Breast epithelium (tissue), 4 donors: ENCODE measurements around the gene RHOJ. TPM values are rescaled to one million over a fixed set of nuclear protein-coding genes. Genes with fewer than 3 reads are reported as not detected.
A peak's percentile ranks its signal among the peaks of the same experiment; 100 is the strongest.

Experiments
- DNase-seq, 2 donors: peaks; one replicate each; pipeline ENCODE4 v3.0.0-alpha.2; 2019; ENCODE audit warnings: low spot score in 2 of 2
- H3K27ac ChIP-seq, 2 donors: fragments of 200-600 bp; sonication (generic) in 1 of 2; one replicate each; pipeline ENCODE4 v1.5.1; 2016 to 2019; ENCODE audit warnings: mild to moderate bottlenecking in 1 of 2
- H3K27me3 ChIP-seq, 2 donors: fragments of 200-600 bp; sonication (generic) in 1 of 2; one replicate each; pipeline versions ENCODE4 v1.5.1 to v1.6.0; 2017 to 2019; ENCODE audit warnings: control low read depth in 1 of 2, mild to moderate bottlenecking in 1 of 2
- H3K36me3 ChIP-seq: fragments of 200-600 bp; one replicate; pipeline ENCODE4 v1.5.1; 2019
- H3K4me1 ChIP-seq, 2 donors: fragments of 200-600 bp; sonication (generic); one replicate each; pipeline ENCODE4 v1.5.1; 2016 to 2019; ENCODE audit warnings: control low read depth in 1 of 2
- H3K4me3 ChIP-seq, 3 donors: fragments of 200-600 bp; sonication (generic); 1 replicate in 2 of 3; 2 replicates in 1 of 3; pipeline ENCODE4 v1.5.1; 2016 to 2019; ENCODE audit warnings: mild to moderate bottlenecking in 3 of 3, moderate library complexity in 2 of 3
- H3K9me3 ChIP-seq, 2 donors: fragments of 200-600 bp; sonication (generic) in 1 of 2; one replicate each; pipeline ENCODE4 v1.5.1; 2016 to 2019; ENCODE audit warnings: control low read depth in 1 of 2
- POLR2A ChIP-seq: fragments of 450-650 bp; IDR thresholded peaks from one replicate; pipeline ENCODE4 v1.6.1; 2016; ENCODE audit warnings: antibody characterized with exemption, mild to moderate bottlenecking, moderate library complexity
- POLR2AphosphoS5 ChIP-seq, 3 donors: sonication (generic); formaldehyde crosslinking; IDR thresholded peaks; one replicate each; pipeline ENCODE4 v1.6.1; 2017; ENCODE audit warnings: antibody characterized with exemption in 3 of 3
- intact Hi-C: fragments of 100-400 bp; cut with DNase I; formaldehyde crosslinking; loops from one replicate; pipeline ENCODE4 v1.15.1; 2023; ENCODE audit warnings: low total_unique reads
- total RNA-seq, 3 donors: library from RNA; depleted of rRNA; stranded (reverse); fragments of >200 nt; gene quantifications; one replicate each; pipeline ENCODE4 v1.1.0, GENCODE V29; 2016
- TF ChIP-seq, protein P1 (sequence below), 3 donors: fragments of 450-650 bp; IDR thresholded peaks; one replicate each; pipeline ENCODE4 v1.5.1; 2016 to 2017; ENCODE audit warnings: antibody characterized with exemption in 3 of 3, mild to moderate bottlenecking in 3 of 3, moderate library complexity in 3 of 3

RHOJ gene
- total RNA-seq, 3 donors from 2014 or later: 2.4 to 12.5 (median 11.4) TPM

DNA sequence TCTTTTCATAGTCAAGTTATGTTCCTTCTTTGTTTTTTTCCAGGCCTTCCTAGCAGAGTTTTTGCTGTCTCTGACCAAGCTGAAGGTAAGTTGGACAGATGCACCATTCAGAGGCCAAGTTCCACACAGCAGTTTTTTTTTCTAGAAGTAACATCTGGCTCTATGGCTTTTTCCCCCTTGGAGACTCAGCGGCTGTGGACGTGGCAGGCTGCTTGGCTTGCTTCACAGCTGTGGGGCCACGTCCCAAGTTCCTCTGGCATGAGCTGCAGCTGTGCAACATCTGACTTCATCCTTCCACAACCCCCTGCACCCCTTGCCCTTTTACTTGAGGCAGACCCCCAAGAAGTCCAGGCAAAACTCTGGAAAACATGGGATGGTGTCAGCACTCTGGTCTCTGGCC lies 24.2 kb upstream of the RHOJ start:
- no peak overlapping the region for H3K4me3 ChIP-seq
- intact Hi-C loops: no loop called here
- no peak for DNase-seq
- TF ChIP-seq POLR2A: no peak
- peak in 1 of 3 donors; percentile 20 for TF ChIP-seq POLR2AphosphoS5 (IDR thresholded peaks at IDR 0.05)
- TF ChIP-seq, protein P1, sequence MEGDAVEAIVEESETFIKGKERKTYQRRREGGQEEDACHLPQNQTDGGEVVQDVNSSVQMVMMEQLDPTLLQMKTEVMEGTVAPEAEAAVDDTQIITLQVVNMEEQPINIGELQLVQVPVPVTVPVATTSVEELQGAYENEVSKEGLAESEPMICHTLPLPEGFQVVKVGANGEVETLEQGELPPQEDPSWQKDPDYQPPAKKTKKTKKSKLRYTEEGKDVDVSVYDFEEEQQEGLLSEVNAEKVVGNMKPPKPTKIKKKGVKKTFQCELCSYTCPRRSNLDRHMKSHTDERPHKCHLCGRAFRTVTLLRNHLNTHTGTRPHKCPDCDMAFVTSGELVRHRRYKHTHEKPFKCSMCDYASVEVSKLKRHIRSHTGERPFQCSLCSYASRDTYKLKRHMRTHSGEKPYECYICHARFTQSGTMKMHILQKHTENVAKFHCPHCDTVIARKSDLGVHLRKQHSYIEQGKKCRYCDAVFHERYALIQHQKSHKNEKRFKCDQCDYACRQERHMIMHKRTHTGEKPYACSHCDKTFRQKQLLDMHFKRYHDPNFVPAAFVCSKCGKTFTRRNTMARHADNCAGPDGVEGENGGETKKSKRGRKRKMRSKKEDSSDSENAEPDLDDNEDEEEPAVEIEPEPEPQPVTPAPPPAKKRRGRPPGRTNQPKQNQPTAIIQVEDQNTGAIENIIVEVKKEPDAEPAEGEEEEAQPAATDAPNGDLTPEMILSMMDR (IDR thresholded peaks at IDR 0.05): no peak
- H3K4me1 ChIP-seq: peaks cover 0 to 8% of the 10 kb centered on the region in 2 donors
- peak overlapping the region; percentile 32 to 67 for H3K27ac ChIP-seq
- H3K27me3 ChIP-seq: no peaks in the 10 kb centered on the region
- H3K9me3 ChIP-seq: no peaks in the 10 kb centered on the region
- H3K36me3 ChIP-seq: no peaks in the 10 kb centered on the region

DNA sequence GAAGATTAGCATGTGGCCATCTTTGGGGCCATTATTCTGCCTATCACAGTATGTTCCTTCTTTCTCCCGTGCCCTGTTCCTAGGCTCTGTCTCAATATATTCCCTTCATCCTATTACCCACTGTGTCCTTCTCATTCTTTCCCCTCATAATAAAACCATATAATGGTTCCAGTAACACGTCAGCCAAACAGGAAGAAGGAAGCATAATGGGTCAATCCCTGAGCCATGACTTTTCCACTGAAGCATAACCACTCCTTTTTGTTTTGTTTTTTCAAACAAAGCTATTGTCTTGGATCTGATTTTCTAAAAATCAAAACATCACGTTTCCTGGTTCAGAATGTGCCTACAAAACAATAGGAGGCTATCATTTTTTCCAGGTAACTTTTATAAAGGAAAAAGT lies 21.3 kb upstream of the RHOJ start:
- H3K27ac ChIP-seq: peak overlapping the region in 1 of 2 donors; percentile 48
- no peaks in the 10 kb centered on the region for H3K36me3 ChIP-seq
- TF ChIP-seq, protein P1 (IDR thresholded peaks at IDR 0.05): no peak
- TF ChIP-seq POLR2AphosphoS5 (IDR thresholded peaks at IDR 0.05): no peak
- TF ChIP-seq POLR2A: no peak
- H3K4me1 ChIP-seq: peaks cover 0 to 8% of the 10 kb centered on the region in 2 donors
- intact Hi-C loops: no loop called here
- DNase-seq: no peak
- no peaks in the 10 kb centered on the region for H3K9me3 ChIP-seq
- no peaks in the 10 kb centered on the region for H3K27me3 ChIP-seq
- no peak overlapping the region for H3K4me3 ChIP-seq

DNA sequence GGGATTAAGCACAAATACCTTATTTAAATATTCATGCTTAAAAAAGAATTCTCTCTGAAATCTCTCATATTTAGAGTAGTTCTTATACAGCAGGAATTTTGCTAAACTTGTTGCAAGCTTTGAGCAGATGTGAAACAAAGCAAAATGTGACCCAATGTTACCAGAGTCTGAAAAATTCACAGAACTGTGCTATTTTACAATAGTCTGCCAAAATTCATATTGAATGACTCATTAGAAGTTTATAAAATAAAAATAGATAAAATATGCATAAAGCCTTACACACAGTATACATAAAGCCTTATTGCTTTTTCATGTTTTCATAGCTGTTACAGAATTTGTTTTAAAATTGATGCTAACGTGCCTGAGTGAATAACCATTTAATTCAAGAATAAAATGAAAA lies 17.8 kb upstream of the RHOJ start:
- H3K4me1 ChIP-seq: no peaks in the 10 kb centered on the region
- intact Hi-C loops: no loop called here
- no peak for DNase-seq
- H3K9me3 ChIP-seq: no peaks in the 10 kb centered on the region
- H3K27me3 ChIP-seq: no peaks in the 10 kb centered on the region
- H3K27ac ChIP-seq: no peak overlapping the region
- H3K4me3 ChIP-seq: no peak overlapping the region
- no peaks in the 10 kb centered on the region for H3K36me3 ChIP-seq
- no peak for TF ChIP-seq POLR2AphosphoS5 (IDR thresholded peaks at IDR 0.05)
- no peak for TF ChIP-seq POLR2A
- TF ChIP-seq, protein P1 (IDR thresholded peaks at IDR 0.05): no peak

DNA sequence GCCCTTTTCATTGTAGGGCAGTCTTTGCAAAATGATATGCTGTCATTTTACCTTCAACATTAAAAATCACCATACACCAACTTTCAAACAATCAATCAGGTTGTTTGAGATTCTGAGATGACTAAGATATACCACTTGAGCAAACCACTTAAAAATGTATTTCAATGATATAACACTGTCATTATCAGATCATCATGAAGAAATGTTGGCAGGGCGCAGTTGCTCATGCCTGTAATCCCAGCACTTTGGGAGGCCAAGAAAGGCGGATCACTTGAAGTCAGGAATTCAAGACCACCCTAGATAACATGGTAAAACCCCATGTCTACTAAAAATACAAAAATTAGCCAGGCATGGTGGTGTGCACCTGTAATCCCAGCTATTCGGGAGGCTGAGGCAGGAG lies 13.0 kb upstream of the RHOJ start:
- Histone ChIP-seq H3K4me1 (no peaks in the 10 kb centered on the region), H3K36me3 (no peaks in the 10 kb centered on the region), H3K27ac (no peak overlapping the region), H3K4me3 (no peak overlapping the region), H3K9me3 (no peaks in the 10 kb centered on the region), H3K27me3 (no peaks in the 10 kb centered on the region)
- intact Hi-C loops: no loop called here
- DNase-seq: no peak
- TF ChIP-seq POLR2AphosphoS5 (IDR thresholded peaks at IDR 0.05) (no peak), POLR2A (no peak)
- TF ChIP-seq, protein P1 (IDR thresholded peaks at IDR 0.05): no peak

DNA sequence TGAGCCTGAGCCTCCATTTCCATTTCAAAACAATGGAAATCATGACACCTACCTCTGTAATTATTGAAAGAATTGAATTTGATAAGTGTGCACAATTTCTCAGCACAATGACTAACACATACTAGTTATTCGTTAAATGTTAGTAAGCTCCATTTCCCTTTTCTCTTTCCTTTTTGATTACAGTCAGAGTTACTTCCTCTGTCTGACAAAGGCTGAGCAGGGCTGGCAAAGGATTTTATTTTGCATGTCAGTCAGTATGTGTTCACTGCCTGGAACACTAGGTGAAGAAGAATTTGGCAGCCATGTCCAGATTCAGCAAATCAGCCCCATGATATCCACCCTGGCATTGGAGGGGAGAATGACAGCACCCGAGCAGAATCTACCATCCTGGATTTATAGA lies 12.2 kb upstream of the RHOJ start:
- Histone ChIP-seq H3K27me3 (no peaks in the 10 kb centered on the region), H3K9me3 (no peaks in the 10 kb centered on the region), H3K27ac (peak overlapping the region in 1 of 2 donors; percentile 9), H3K36me3 (no peaks in the 10 kb centered on the region), H3K4me1 (no peaks in the 10 kb centered on the region), H3K4me3 (no peak overlapping the region)
- TF ChIP-seq, protein P1 (IDR thresholded peaks at IDR 0.05): no peak
- no peak for TF ChIP-seq POLR2A
- TF ChIP-seq POLR2AphosphoS5 (IDR thresholded peaks at IDR 0.05): no peak
- intact Hi-C loops: no loop called here
- no peak for DNase-seq
